DMS79 (cell line): ENCODE data around the gene PDZK1IP1.
A peak's percentile ranks its signal among the peaks of the same experiment; 100 is the strongest.
"Not testable (repeated sequence)": the region's sequence is repeated elsewhere in the genome, so short reads cannot be mapped to it uniquely, and the experiment has no call there.

Experiments
- DNase-seq: peaks from one replicate; lab custom pipeline; 2025; lab: John Stamatoyannopoulos, UW

PDZK1IP1 gene

DNA sequence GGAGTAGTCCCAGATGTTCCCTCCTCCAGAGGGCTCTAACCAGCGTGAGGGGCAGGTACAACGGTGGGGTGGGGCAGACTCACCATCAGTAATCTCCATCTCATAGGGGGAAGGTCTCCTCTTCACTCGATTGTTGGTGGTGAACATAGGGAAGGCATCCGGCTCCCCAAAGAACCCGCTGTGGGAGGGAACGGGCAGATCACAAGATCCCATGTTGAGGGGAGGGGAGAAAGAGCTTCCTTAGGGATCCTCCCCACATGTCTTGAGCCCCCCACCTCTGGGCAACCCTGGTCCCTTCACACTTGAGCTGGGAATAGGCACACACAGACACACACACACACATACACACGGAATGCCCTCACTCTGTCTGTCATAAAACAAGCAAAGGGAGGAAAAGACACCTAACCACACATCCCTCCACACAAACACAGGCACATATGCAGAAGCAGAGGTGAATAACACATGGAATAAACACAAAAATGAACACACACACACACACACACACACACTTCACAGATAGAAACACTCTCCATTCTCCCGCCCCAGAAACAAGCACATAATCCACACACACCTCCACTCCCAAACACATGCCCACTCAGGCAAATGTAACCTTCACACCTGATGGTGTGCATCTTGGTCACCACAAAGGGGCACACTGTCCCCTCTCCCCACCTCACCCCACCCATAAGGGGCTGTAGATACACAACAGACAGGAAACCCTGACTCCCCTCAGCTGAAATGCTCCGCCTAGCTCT, 34.3 kb upstream of the PDZK1IP1 start:
- no peak for DNase-seq

DNA sequence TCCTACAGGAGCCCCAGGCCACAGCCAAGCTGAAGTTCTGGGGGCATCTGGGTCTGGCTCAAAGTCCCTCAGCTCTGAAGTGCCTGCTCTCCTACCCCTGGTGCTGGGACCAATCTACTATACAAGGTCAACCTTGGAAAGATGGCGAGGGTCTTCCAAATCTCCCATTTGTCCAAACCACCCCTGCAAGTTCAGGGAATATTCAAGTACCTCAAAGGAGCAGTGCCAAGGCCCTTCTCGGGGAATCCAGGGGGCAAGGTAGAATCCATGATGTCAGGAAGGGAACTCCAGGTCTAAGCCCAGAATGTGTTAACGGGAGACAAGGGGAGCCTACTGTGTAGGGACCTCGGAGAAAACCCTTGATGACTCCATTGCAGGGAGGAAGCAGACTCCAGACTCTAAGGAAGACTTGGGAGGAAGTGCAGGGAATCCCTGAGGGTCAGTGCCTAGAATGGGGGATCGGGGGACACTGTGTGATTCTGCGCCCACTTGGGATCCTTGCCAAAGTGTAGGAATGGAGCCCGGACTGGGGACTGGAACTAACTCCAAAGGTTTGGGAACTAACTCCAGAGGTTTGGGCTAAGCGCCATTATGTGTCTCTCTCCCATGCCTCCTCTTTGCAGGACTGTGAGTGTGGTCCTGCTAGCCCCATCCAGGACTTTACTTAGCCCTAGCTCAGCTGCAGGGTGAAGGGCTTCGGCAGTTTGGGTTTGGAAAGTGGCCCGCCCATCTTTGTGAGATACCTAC, 33.5 kb upstream of the PDZK1IP1 start:
- DNase-seq: no peak

DNA sequence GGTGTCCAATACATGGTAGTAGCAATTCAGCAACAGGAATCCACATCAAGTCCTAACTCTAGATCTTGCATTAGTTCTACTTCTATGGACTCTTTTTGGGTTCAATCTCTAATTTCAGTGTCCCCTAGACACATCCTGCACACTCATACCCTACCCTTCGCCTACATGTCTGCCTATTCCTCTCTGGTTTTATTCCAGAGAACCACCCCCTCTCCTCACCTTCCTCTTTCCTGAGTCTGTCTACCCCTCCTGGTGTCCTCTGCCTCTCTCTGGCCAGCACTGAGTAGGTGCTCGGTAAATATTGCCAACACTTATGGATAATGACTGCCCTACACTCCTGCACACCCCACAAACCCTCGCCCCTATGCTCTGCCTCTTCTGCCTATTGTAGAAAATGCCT, 32.6 kb upstream of the PDZK1IP1 start:
- no peak for DNase-seq

DNA sequence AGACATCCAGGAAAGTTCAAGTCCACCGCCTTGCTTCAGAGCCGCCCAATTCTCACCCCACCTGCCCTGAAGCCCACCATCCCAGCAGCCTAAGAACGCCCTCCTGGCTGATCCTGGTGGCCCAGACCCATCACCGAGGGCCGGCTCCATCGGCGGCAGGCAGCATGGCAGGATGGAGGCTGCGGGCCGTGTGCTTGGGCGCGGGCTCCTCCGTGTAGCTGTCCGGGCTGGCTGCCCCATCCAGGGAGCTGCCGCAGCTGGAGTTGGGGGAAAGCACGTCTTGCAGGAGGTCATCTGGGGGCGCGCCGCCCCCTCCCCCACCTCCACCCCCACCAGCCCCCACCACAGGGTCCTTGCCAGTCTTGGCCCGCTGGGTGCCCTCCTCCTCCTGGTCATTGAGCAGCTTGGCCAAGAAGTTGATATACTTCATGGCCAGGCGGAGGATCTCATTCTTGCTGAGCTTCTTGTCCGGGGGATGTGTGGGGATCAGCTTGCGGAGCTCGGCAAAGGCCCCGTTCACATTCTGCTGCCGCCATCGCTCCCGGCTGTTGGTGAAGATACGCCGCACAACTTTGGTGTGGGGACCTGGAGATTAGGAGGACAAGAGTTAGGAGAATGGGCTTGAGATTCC, 29.9 kb upstream of the PDZK1IP1 start:
- DNase-seq: no peak

DNA sequence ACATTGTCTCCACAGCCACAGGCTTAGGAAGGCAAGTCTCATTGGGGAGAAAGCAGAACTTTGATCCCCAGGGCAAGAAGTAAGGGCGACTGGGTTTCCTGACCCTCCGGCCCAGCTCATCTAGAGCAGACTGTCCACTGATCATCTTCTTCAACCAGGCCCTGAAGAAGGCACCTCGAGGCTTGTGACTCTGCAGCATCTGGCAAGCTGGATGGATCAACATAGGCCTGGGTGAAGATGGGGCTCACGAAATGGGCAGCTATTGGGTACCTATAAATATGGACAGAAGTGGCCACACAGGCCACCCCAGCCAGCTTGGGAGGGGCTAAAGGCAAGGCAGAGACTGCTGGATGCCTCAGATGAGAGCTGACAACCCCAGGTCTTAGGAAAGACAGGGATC, 29.2 kb upstream of the PDZK1IP1 start:
- no peak for DNase-seq

DNA sequence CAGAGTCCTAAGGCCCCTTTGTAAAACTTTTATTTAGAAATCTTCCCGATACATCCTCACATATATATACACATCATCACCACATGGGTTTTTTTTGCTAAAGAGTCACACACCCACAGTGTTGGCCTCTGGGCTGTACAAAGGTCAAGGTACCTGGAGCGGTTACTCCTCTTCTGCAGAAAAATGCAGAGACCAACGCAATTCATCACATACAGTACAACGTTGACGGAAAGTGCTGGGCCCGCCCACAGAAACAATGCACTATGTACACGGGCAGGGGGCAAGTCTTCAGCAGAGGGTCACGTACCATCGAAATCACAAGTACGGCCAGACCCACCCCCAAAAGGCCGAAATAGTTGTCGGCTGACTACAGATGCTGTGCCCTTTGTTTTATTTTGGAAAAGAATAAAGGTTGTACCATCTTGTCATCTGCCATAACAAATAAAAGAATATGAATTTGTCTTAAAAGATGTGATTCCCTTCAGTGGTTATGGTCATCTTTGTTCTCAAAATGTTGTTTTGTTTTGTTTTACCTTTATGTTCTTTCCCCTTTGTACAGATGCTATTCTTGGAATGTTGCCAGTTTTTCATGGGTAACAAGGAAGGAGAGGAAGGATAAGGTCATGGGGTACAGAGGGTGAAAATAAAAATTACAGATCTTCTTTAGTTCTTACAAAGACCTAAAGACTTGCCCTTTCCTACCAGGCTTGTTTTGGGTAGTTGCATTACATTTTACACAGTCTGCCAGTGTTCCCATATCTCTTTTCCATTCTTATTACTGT, 26.6 kb upstream of the PDZK1IP1 start:
- DNase-seq: peak; percentile 14

DNA sequence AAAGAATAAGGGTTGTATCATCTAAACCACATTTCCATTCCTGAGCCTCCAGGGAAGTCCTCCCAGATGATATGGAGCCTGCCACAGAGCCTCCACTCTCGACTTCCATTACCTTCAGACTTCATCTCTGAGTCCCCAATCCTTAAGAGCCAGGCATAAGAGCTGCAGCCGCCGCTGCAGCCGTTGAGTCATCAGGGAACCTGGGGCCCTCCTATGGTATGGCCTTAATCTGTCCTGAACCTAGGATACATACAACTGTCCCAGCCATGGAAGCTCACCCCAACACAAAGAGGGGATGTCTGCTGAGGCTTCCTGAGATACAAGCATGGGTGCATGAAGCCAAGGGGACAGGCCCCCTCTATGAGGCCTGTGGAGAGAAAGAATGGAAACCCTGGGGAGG, 25.9 kb upstream of the PDZK1IP1 start:
- DNase-seq: no peak

DNA sequence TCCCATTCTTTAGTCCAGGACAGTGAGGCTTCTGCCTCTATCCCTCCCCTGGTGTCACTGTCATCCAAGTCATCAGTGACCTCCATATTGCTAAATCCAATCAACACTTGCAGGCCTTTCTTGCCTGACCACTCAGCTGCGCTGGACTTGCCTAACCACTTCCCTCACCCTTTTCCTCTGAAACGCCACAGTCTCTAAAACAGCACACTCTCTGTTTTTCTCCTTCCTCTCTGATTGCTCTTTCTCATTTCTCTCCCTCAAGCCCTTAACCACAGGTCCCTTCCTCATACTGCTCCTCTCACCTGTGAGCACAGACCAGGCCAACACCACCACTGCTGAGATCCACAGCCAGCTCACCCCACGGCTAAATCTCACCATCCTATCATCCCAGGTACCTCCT, 24.7 kb upstream of the PDZK1IP1 start:
- DNase-seq: no peak

DNA sequence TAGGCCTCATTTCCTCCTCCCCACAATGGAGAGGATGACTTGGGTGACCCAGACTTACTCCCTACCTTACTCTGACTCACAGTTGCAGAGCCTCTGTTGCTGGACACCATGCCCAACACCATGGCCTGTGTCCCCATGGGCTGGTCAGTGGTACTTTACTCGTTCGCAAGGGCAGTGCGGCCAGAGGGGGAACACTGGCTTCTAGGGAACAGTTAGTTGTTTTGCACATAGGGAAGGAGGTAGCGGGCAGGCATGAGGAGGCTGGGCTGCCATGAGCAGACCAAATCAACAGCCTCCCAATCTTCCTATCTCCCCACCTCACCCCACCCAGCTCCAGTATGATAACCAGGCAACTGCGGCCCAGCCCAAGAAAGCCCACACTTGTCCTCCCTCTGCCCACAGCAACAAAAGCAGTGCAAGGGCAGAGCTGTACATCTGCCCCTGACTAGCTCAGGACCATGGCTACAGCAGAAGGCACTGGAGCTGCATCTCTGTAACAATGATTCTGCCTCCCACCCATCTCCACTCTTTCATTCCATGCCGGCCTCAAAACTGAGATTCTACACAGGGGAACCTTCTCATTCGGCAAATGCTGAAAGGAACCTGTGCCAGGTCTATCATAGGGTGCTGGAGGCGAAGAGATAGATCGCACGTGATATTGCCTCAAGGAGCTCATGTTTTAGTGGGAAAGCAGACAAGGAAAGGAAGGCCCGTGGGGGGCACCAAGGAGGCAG, 23.6 kb upstream of the PDZK1IP1 start:
- DNase-seq: no peak

DNA sequence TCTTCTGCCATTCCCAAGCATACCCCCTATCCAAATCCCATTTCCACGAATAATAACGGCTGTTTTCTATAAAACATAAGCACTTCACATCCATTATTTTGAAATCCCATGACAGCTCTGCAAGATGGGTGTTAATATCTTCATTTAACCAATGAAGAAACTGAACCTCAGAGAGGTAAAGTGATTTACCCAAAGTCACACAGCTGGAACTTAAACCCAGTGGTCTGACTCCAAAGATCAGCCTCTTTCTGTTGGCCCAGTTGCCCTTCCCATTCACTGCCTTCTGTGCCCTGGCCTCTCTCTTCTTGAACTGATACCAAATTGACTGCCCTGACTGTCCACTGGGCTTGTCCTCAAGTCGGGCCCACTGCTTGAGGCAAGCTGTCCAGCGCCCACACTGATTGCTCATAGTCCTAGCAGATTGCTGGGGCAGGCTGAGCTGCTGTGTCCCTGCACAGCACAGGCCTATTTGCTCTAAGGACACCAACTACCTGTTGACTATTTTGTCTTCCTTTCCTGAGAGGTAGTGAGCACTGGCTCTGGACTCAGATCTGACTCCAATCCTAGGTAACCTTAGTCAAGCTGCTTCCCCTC, 22.9 kb upstream of the PDZK1IP1 start:
- no peak for DNase-seq

DNA sequence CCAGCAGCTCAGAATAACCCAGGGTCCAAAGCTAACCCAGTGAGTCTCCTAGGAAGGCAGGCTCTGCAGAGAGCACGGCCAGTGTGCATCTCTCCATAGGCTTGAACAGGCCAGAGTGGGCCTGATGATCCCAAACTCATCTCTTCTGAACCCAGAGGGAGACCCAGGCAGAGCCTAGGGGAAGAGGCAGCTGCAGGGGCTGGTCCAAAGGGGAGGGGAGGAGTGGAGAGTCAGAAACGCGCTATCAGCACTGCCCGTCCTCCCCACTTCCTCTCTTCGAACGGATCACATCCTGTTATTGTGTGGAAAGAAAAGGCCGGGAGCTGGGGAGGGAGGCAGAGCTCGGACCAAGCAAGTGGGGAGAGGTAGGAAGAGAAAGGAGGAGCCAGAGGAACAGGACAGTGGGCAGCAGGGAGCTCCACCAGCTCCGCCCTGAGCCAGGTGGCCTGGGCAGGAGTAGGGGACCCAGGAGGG, 22.0 kb upstream of the PDZK1IP1 start:
- no peak for DNase-seq

DNA sequence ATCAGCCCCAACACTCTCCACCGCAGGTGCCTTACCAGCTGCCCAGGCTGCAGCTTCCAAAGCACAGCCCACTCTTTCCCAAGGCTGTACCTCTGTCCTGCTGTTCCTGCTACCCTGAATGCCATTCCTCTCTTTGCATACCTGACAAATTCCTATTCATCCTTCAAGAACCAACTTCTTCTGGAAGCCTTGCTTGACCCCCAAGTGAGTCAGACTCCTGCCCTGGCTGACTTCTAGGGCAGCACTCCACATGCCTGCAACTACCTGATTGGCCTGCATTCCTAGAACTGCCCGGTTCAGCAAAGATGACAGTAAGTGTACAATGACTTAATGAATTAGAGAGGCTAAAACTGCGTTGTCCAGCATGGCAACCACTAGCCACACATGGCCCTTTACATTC, 20.8 kb upstream of the PDZK1IP1 start:
- no peak for DNase-seq

DNA sequence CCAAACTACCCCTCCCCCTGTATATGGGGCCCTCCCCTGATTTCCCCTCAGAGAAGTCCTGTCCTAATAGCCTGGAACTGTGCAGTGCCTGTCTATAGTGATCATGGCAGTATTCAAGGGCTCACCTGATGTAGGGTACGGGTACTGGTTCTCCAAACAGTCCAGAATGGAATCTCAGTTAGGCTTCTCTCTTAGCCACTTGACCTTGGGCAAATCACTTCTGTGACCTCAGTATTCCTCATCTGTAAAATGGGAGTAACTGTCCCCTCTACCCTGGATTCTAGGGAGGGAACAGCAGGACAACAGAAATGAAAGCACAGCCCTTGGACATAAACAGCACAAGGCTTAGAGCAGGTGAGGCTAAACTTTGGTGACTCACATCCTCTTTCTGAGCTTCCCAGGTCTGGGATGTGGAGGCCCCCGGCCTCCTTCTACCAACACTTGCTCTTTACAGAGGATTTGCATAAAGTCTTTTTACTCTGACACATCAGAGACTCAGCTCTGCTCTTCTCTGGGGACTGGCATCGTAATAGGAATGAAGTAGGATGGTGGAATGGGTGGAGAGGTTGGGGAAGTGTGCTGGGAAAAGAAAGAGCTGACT, 20.0 kb upstream of the PDZK1IP1 start:
- no peak for DNase-seq

DNA sequence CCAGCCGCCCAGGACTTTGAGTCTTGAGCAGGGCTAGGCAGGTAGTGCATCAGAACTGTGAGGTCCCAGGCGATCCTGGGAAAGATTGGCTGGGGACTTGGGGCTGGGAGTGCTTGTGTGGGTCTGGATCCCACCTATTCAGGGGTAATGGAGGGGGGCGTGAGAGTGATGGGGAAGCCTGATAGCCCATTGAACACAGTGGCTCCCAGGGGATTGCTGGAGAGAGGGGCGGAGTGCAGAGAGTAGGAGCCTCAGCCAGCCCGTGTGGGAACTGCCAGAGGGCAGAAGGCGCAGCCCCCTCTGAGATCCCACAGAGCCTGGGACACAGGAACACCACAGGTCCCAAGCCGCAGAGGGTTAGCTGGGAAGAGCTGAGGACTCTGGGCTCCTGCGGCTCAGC, 19.3 kb upstream of the PDZK1IP1 start:
- DNase-seq: no peak

DNA sequence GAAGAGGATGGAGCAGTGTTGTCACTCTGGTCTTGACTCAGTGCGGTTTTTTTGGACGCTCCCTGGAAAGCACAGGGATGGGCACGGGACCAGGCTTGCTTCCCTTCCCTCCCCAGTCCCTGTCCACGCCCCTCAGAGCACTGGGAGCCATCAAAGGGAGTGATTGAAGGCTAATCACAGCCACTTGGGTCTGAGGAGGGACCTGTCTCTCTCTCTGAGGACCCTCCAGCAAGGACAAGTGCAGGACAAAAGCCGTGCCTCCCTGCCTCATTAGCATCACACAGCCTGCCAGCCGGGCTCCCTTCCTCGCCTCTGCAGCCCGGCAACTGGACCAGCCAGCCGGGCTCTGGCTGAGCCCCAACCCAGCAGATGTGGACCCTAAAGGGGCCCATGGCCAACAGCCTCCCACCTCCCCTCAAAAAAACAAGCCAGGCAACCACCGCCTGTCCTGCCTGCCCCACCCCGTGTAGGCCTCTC, 18.6 kb upstream of the PDZK1IP1 start:
- DNase-seq: no peak

DNA sequence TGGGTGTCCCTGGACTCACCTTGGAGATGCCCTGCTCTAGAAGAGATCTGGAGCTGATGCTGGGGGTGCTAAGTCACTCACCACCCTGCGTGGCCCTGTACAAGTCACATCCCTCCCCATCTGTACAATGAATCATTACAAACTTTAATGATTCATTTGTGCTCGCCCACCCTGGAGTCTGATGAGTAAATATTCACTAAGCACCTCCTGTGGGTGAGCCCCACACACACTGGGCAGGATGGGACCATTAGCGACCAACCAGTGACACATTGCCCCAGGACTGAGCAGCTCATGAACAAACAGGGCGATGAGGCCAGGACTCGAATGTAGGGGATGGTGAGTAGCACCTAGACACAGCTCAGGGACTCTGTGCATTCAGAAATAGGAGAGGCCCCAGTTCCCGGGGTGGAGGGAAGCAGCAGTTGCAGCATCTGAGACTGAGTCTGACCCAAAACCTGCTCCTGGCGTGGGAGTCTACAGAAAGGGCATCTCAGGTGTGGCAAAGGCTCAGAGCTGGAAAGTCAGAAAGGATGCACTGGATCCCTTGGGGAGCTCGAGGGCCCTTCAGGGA, 18.1 kb upstream of the PDZK1IP1 start:
- no peak for DNase-seq

DNA sequence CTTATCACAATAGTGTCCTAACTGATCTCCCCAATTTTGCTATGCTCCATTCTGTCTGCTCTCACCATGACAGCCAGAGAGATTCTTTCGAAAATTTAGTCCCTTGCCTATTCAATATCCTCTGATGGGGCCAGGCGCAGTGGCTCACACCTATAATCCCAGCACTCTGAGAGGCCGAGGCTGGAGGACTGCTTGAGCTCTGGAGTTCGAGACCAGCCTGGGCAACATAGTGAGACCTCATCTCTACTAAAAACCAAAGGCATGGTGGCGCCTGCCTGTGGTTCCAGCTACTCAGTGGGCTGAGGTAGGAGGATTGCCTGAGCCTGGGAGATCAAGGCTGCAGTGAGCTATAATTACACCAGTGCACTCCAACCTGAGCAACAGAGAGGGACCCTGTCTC, 16.1 kb upstream of the PDZK1IP1 start:
- DNase-seq: no peak

DNA sequence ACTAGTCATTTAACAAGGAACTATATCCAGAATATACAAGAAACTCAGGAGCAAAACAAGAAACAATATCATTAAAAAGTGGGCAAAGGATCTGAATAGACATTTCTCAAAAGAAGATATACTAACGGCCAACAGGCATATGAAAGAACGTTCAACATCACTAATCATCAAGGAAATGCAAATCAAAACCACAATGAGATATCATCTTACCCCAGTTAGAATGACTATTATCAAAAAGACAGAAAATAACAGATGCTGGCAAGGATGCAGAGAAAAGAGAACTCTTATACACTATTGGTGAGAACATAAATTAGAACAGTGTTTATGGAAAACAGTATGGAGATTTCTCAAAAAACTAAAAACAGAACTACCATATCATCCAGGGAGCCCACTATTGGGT, 13.7 kb upstream of the PDZK1IP1 start:
- DNase-seq: not testable (repeated sequence)

DNA sequence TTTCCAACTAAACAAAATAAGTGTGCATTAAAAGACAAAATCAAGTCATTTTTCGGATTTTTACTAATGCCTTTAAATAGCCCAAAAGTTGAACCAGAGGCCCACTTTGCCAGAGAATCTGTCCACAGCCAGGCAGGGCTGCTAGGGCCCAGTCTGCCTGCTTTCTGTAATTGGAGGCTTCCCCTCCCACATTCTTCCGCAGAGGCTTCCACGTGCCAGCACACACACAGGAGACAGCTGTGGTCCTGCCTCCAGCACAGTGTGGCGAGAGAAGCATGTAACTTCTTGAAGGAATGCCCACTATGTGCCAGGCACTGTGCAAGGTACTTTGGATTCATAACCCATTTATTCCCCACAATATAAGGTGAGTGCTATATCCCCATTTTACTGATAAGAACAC, 11.3 kb upstream of the PDZK1IP1 start:
- DNase-seq: no peak

DNA sequence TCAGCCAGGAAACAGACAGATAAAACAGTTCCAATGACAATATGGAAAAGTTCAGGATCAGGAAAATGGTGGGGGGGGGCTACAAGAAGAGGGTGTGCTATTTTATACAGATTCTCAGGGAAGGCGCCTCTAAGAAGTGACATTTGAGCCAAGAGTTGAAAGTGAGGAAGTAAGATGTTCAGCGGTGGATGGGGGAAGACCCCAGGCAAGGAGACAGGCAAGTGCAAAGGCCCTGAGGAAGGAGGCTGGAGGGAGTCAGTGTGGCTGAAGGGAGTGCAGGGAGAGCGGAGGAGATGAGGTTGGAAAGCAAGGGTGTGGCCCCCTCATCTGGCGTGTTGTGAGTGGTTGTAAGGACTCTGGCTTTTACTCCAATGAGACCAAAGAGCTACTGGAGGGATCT, 8.4 kb upstream of the PDZK1IP1 start:
- DNase-seq: no peak
